WTC11 (cell line): Measurements from ENCODE around the gene ERC2. TPM values are rescaled to one million over a fixed set of nuclear protein-coding genes. Genes with fewer than 3 reads are reported as not detected.

Experiments used
- ATAC-seq: fragments of 200-7000 bp; cut with Tn5 transposase; 2 replicates; pipeline ENCODE4 v1.10.0; 2021; ENCODE audit warnings: mild to moderate bottlenecking, moderate library complexity
- CTCF ChIA-PET: fragments of 300-600 bp; sonication (Branson Sonifier 250); formaldehyde crosslinking; loops from one replicate; lab custom pipeline; 2021; ENCODE audit warnings: antibody characterized with exemption; lab: Charles Lee
- POLR2A ChIA-PET: fragments of 350-600 bp; sonication (Branson Sonifier 250); formaldehyde crosslinking; loops from one replicate; lab custom pipeline; 2021; ENCODE audit warnings: antibody characterized with exemption; lab: Charles Lee
- DNase-seq: peaks from one replicate; pipeline ENCODE4 v3.0.0; 2021; ENCODE audit warnings: low spot score
- H3K27ac Mint-ChIP-seq: 2 replicates; pipeline ENCODE4 v1.8.0; 2021; ENCODE audit warnings: mixed read lengths
- H3K27me3 Mint-ChIP-seq: 2 replicates; pipeline ENCODE4 v1.8.0; 2021; ENCODE audit warnings: low read depth, mild to moderate bottlenecking, moderate library complexity, mixed read lengths
- H3K36me3 Mint-ChIP-seq: 2 replicates; pipeline ENCODE4 v1.8.0; 2021; ENCODE audit warnings: mixed read lengths
- H3K4me1 Mint-ChIP-seq: 2 replicates; pipeline ENCODE4 v1.8.0; 2022; ENCODE audit warnings: mixed read lengths
- H3K4me3 Mint-ChIP-seq: 2 replicates; pipeline ENCODE4 v1.8.0; 2021; ENCODE audit warnings: mild to moderate bottlenecking, moderate library complexity, mixed read lengths
- H3K9me3 Mint-ChIP-seq: 2 replicates; pipeline ENCODE4 v1.8.0; 2021; ENCODE audit warnings: mixed read lengths
- AFF4 ChIP-seq: sonication (generic); formaldehyde crosslinking; IDR thresholded peaks from 2 replicates; pipeline ENCODE4 v1.8.1; 2023; ENCODE audit warnings: mild to moderate bottlenecking, missing genetic modification reagents, borderline replicate concordance
- ATF3 ChIP-seq: sonication (generic); formaldehyde crosslinking; conservative IDR thresholded peaks from 2 replicates; pipeline ENCODE4 v1.8.1; 2022; ENCODE audit warnings: mild to moderate bottlenecking, missing genetic modification reagents
- CREB1 ChIP-seq: sonication (generic); formaldehyde crosslinking; IDR thresholded peaks from 2 replicates; pipeline ENCODE4 v1.8.0; 2023; ENCODE audit warnings: mild to moderate bottlenecking, missing genetic modification reagents
- EMX1 ChIP-seq: fragments of 250-450 bp; sonication (Bioruptor Pico); IDR thresholded peaks from 2 replicates; pipeline ENCODE4 v1.8.0; 2021; ENCODE audit warnings: mild to moderate bottlenecking
- FOXK1 ChIP-seq: sonication (generic); formaldehyde crosslinking; IDR thresholded peaks from 2 replicates; pipeline ENCODE4 v1.8.0; 2022; ENCODE audit warnings: mild to moderate bottlenecking, moderate library complexity, missing genetic modification reagents
- NFYB ChIP-seq: sonication (generic); formaldehyde crosslinking; conservative IDR thresholded peaks from 2 replicates; pipeline ENCODE4 v1.8.0; 2022; ENCODE audit warnings: low read depth, missing genetic modification reagents
- NR2C2 ChIP-seq: sonication (generic); formaldehyde crosslinking; IDR thresholded peaks from 2 replicates; pipeline ENCODE4 v1.8.0; 2022; ENCODE audit warnings: mild to moderate bottlenecking, missing genetic modification reagents
- OVOL2 ChIP-seq: fragments of 250-450 bp; sonication (Bioruptor Pico); IDR thresholded peaks from 2 replicates; pipeline ENCODE4 v1.9.0; 2021; ENCODE audit warnings: mild to moderate bottlenecking, borderline replicate concordance
- PREB ChIP-seq: sonication (generic); formaldehyde crosslinking; IDR thresholded peaks from 2 replicates; pipeline ENCODE4 v1.8.1; 2022; ENCODE audit warnings: mild to moderate bottlenecking, missing genetic modification reagents, moderate library complexity, borderline replicate concordance
- SMAD3 ChIP-seq: sonication (generic); formaldehyde crosslinking; IDR thresholded peaks from 2 replicates; pipeline ENCODE4 v1.8.0; 2022; ENCODE audit warnings: missing genetic modification reagents, mild to moderate bottlenecking, borderline replicate concordance
- SP1 ChIP-seq: sonication (generic); formaldehyde crosslinking; conservative IDR thresholded peaks from 2 replicates; pipeline ENCODE4 v1.8.1; 2022; ENCODE audit warnings: missing genetic modification reagents
- TCF7 ChIP-seq: sonication (generic); formaldehyde crosslinking; IDR thresholded peaks from 2 replicates; pipeline ENCODE4 v1.8.0; 2022; ENCODE audit warnings: mild to moderate bottlenecking, low read depth, missing genetic modification reagents, moderate library complexity
- ZNF121 ChIP-seq: sonication (generic); formaldehyde crosslinking; IDR thresholded peaks from 2 replicates; pipeline ENCODE4 v1.8.0; 2023; ENCODE audit warnings: missing genetic modification reagents
- ZNF138 ChIP-seq: sonication (generic); formaldehyde crosslinking; conservative IDR thresholded peaks from 2 replicates; pipeline ENCODE4 v1.8.1; 2022; ENCODE audit warnings: mild to moderate bottlenecking, moderate library complexity, missing genetic modification reagents
- ZNF219 ChIP-seq: sonication (generic); formaldehyde crosslinking; IDR thresholded peaks from 2 replicates; pipeline ENCODE4 v1.8.0; 2023; ENCODE audit warnings: missing genetic modification reagents, mild to moderate bottlenecking, borderline replicate concordance
- total RNA-seq: library from RNA; stranded (reverse); gene quantifications from 3 replicates; pipeline ENCODE4 v1.2.3, GENCODE V29; 2021
- TF ChIP-seq, protein P1 (sequence below): sonication (generic); formaldehyde crosslinking; IDR thresholded peaks from 2 replicates; pipeline ENCODE4 v1.8.0; 2023; ENCODE audit warnings: missing genetic modification reagents, mild to moderate bottlenecking, borderline replicate concordance
- TF ChIP-seq, protein P2 (sequence below): sonication (generic); formaldehyde crosslinking; IDR thresholded peaks from 2 replicates; pipeline ENCODE4 v1.8.0; 2023; ENCODE audit warnings: missing genetic modification reagents

The ERC2 gene
- total RNA-seq, 1 experiment from 2014 or later, result 23.5 TPM

GRCh38 chr3:55537563-55537962, 930.7 kb downstream of the ERC2 start:
- ATAC-seq (no peak), DNase-seq (no peak)
- no peak for TF ChIP-seq OVOL2
- TF ChIP-seq ZNF121 (CRISPR knock-in tag), result no peak
- TF ChIP-seq ATF3 (CRISPR knock-in tag), result no peak
- TF ChIP-seq AFF4 (CRISPR knock-in tag), result no peak
- TF ChIP-seq, protein P1, sequence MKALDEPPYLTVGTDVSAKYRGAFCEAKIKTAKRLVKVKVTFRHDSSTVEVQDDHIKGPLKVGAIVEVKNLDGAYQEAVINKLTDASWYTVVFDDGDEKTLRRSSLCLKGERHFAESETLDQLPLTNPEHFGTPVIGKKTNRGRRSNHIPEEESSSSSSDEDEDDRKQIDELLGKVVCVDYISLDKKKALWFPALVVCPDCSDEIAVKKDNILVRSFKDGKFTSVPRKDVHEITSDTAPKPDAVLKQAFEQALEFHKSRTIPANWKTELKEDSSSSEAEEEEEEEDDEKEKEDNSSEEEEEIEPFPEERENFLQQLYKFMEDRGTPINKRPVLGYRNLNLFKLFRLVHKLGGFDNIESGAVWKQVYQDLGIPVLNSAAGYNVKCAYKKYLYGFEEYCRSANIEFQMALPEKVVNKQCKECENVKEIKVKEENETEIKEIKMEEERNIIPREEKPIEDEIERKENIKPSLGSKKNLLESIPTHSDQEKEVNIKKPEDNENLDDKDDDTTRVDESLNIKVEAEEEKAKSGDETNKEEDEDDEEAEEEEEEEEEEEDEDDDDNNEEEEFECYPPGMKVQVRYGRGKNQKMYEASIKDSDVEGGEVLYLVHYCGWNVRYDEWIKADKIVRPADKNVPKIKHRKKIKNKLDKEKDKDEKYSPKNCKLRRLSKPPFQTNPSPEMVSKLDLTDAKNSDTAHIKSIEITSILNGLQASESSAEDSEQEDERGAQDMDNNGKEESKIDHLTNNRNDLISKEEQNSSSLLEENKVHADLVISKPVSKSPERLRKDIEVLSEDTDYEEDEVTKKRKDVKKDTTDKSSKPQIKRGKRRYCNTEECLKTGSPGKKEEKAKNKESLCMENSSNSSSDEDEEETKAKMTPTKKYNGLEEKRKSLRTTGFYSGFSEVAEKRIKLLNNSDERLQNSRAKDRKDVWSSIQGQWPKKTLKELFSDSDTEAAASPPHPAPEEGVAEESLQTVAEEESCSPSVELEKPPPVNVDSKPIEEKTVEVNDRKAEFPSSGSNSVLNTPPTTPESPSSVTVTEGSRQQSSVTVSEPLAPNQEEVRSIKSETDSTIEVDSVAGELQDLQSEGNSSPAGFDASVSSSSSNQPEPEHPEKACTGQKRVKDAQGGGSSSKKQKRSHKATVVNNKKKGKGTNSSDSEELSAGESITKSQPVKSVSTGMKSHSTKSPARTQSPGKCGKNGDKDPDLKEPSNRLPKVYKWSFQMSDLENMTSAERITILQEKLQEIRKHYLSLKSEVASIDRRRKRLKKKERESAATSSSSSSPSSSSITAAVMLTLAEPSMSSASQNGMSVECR (CRISPR knock-in tag), result no peak
- no peak for TF ChIP-seq PREB (CRISPR knock-in tag)
- no peak for TF ChIP-seq EMX1 (CRISPR knock-in tag)
- no peak for TF ChIP-seq SP1 (CRISPR knock-in tag)
- TF ChIP-seq ZNF138 (CRISPR knock-in tag), result no peak
- no peak for TF ChIP-seq FOXK1 (CRISPR knock-in tag)
- TF ChIP-seq NR2C2 (CRISPR knock-in tag), result no peak
- TF ChIP-seq, protein P2, sequence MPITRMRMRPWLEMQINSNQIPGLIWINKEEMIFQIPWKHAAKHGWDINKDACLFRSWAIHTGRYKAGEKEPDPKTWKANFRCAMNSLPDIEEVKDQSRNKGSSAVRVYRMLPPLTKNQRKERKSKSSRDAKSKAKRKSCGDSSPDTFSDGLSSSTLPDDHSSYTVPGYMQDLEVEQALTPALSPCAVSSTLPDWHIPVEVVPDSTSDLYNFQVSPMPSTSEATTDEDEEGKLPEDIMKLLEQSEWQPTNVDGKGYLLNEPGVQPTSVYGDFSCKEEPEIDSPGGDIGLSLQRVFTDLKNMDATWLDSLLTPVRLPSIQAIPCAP (CRISPR knock-in tag), result no peak
- TF ChIP-seq SMAD3 (CRISPR knock-in tag), result no peak
- no peak for TF ChIP-seq ZNF219 (CRISPR knock-in tag)
- no peak for TF ChIP-seq NFYB
- Mint-ChIP-seq H3K36me3 (no peaks in the 10 kb centered on the region), H3K9me3 (peaks cover 10% of the 10 kb centered on the region), H3K4me3 (no peak overlapping the region), H3K4me1 (peaks cover 31% of the 10 kb centered on the region), H3K27ac (no peak overlapping the region), H3K27me3 (no peaks in the 10 kb centered on the region)
- ChIA-PET POLR2A (no interaction called here), CTCF (no interaction called here)

DNA sequence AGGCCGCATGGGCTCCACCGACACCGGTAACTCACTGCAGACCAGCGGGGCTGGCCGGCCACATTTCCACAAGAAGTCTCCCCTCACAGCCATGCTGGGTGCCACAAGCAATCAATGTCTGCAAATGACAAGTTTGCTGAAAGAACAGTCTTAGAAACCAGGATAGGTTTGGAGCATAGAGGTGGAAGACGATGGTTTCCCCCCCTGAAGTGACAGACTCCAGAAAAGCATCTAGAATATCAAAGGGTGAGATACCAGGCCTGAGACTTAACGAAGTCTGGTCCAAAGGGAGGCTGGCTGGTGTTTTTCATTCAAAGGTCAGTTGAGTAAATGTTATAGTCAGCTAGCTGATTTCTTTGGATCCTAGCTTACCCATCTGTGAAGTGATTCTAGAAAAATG, 931.1 kb downstream of the ERC2 start:
- Mint-ChIP-seq H3K9me3 (peaks cover 6% of the 10 kb centered on the region), H3K4me1 (peaks cover 33% of the 10 kb centered on the region), H3K27ac (no peak overlapping the region), H3K4me3 (no peak overlapping the region), H3K36me3 (no peaks in the 10 kb centered on the region), H3K27me3 (no peaks in the 10 kb centered on the region)
- ChIA-PET POLR2A (no interaction called here), CTCF (no interaction called here)
- no peak for DNase-seq
- TF ChIP-seq TCF7 (CRISPR knock-in tag) (no peak), CREB1 (CRISPR knock-in tag) (no peak)
- no peak for ATAC-seq
